Measurements from ENCODE around the gene TTC29. TPM values are rescaled to one million over a fixed set of nuclear protein-coding genes. Genes with fewer than 3 reads are reported as not detected.

The TTC29 gene
- total RNA-seq, 1 experiment from 2014 or later: not detected

GRCh38 chr4:146844761-146845160 is 100.9 kb downstream of the TTC29 start:
- DNase-seq: no peak
- no peaks in the 10 kb centered on the region for H3K4me1 ChIP-seq
- H3K27me3 ChIP-seq (replicated peaks; ENCODE audit: control insufficient read depth, insufficient read depth, low read length): no peaks in the 10 kb centered on the region
- Mint-ChIP-seq H3K4me3 (ENCODE audit: unreplicated experiment) (no peak overlapping the region), H3K27ac (ENCODE audit: unreplicated experiment) (no peak overlapping the region), H3K36me3 (ENCODE audit: insufficient read depth, unreplicated experiment) (no peaks in the 10 kb centered on the region), H3K4me1 (ENCODE audit: low read depth, unreplicated experiment) (no peaks in the 10 kb centered on the region), H3K9me3 (ENCODE audit: unreplicated experiment) (no peaks in the 10 kb centered on the region), H3K27me3 (ENCODE audit: insufficient read depth, unreplicated experiment) (peaks cover 23% of the 10 kb centered on the region)
- no peaks in the 10 kb centered on the region for H3K9me3 ChIP-seq
- intact Hi-C loops (cut with micrococcal nuclease; ENCODE audit: unreplicated experiment): no loop called here
- POLR2A ChIA-PET: no interaction called here
- BruUV-seq (replicated peaks): no TSS peak
- H3K36me3 ChIP-seq (ENCODE audit: control insufficient read depth, insufficient read depth, low read length): no peaks in the 10 kb centered on the region
- TF ChIP-seq CTCF (IDR thresholded peaks at IDR 0.05; ENCODE audit: insufficient read depth in 1 of 2, low read depth in 1 of 2, low read length in 1 of 2, severe bottlenecking in 1 of 2, unreplicated experiment in 1 of 2): no peak
- H3K4me3 ChIP-seq (ENCODE audit: low read depth, low read length): no peak overlapping the region
- CTCF ChIA-PET: no interaction called here

GRCh38 chr4:146842876-146843275 is 102.8 kb downstream of the TTC29 start:
- Mint-ChIP-seq H3K27ac (ENCODE audit: unreplicated experiment) (no peak overlapping the region), H3K36me3 (ENCODE audit: insufficient read depth, unreplicated experiment) (no peaks in the 10 kb centered on the region), H3K9me3 (ENCODE audit: unreplicated experiment) (no peaks in the 10 kb centered on the region), H3K4me1 (ENCODE audit: low read depth, unreplicated experiment) (no peaks in the 10 kb centered on the region), H3K27me3 (ENCODE audit: insufficient read depth, unreplicated experiment) (peaks cover 23% of the 10 kb centered on the region), H3K4me3 (ENCODE audit: unreplicated experiment) (no peak overlapping the region)
- no peaks in the 10 kb centered on the region for H3K27me3 ChIP-seq (replicated peaks; ENCODE audit: control insufficient read depth, insufficient read depth, low read length)
- ChIA-PET POLR2A (no interaction called here), CTCF (no interaction called here)
- no peak for DNase-seq
- BruUV-seq (replicated peaks): no TSS peak
- intact Hi-C loops (cut with micrococcal nuclease; ENCODE audit: unreplicated experiment): no loop called here
- no peak overlapping the region for H3K4me3 ChIP-seq (ENCODE audit: low read depth, low read length)
- H3K9me3 ChIP-seq: no peaks in the 10 kb centered on the region
- no peak for TF ChIP-seq CTCF (IDR thresholded peaks at IDR 0.05; ENCODE audit: insufficient read depth in 1 of 2, low read depth in 1 of 2, low read length in 1 of 2, severe bottlenecking in 1 of 2, unreplicated experiment in 1 of 2)
- H3K36me3 ChIP-seq (ENCODE audit: control insufficient read depth, insufficient read depth, low read length): no peaks in the 10 kb centered on the region
- H3K4me1 ChIP-seq: no peaks in the 10 kb centered on the region

GRCh38 chr4:146840731-146841130 is 104.9 kb downstream of the TTC29 start:
- intact Hi-C loops (cut with micrococcal nuclease; ENCODE audit: unreplicated experiment): no loop called here
- ChIA-PET CTCF (no interaction called here), POLR2A (no interaction called here)
- no peaks in the 10 kb centered on the region for H3K36me3 ChIP-seq (ENCODE audit: control insufficient read depth, insufficient read depth, low read length)
- Mint-ChIP-seq H3K4me3 (ENCODE audit: unreplicated experiment) (no peak overlapping the region), H3K4me1 (ENCODE audit: low read depth, unreplicated experiment) (no peaks in the 10 kb centered on the region), H3K27ac (ENCODE audit: unreplicated experiment) (no peak overlapping the region), H3K27me3 (ENCODE audit: insufficient read depth, unreplicated experiment) (peaks cover 13% of the 10 kb centered on the region), H3K9me3 (ENCODE audit: unreplicated experiment) (no peaks in the 10 kb centered on the region), H3K36me3 (ENCODE audit: insufficient read depth, unreplicated experiment) (no peaks in the 10 kb centered on the region)
- no peak for TF ChIP-seq CTCF (IDR thresholded peaks at IDR 0.05; ENCODE audit: insufficient read depth in 1 of 2, low read depth in 1 of 2, low read length in 1 of 2, severe bottlenecking in 1 of 2, unreplicated experiment in 1 of 2)
- no peaks in the 10 kb centered on the region for H3K9me3 ChIP-seq
- no TSS peak for BruUV-seq (replicated peaks)
- H3K4me3 ChIP-seq (ENCODE audit: low read depth, low read length): no peak overlapping the region
- no peaks in the 10 kb centered on the region for H3K4me1 ChIP-seq
- DNase-seq: no peak
- H3K27me3 ChIP-seq (replicated peaks; ENCODE audit: control insufficient read depth, insufficient read depth, low read length): no peaks in the 10 kb centered on the region
